H4 (cell line): Measurements from ENCODE around the gene LCAT. TPM values are rescaled to one million over a fixed set of nuclear protein-coding genes. Genes with fewer than 3 reads are reported as not detected.
"Not testable (repeated sequence)": the region's sequence is repeated elsewhere in the genome, so short reads cannot be mapped to it uniquely, and the experiment has no call there.

Experiments used
- DNase-seq: peaks from one replicate; pipeline ENCODE4 v3.0.0-alpha.2; 2015; ENCODE audit warnings: low spot score
- total RNA-seq: library from RNA; depleted of rRNA; stranded (reverse); fragments of >200 nt; shearing (Covaris generic); gene quantifications from 2 replicates; pipeline ENCODE4 v1.2.3, GENCODE V29; 2014; rRNA removed

LCAT gene, protein sequence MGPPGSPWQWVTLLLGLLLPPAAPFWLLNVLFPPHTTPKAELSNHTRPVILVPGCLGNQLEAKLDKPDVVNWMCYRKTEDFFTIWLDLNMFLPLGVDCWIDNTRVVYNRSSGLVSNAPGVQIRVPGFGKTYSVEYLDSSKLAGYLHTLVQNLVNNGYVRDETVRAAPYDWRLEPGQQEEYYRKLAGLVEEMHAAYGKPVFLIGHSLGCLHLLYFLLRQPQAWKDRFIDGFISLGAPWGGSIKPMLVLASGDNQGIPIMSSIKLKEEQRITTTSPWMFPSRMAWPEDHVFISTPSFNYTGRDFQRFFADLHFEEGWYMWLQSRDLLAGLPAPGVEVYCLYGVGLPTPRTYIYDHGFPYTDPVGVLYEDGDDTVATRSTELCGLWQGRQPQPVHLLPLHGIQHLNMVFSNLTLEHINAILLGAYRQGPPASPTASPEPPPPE
- 1.1 TPM in 1 of 2 replicates, not detected in the other for total RNA-seq

DNA sequence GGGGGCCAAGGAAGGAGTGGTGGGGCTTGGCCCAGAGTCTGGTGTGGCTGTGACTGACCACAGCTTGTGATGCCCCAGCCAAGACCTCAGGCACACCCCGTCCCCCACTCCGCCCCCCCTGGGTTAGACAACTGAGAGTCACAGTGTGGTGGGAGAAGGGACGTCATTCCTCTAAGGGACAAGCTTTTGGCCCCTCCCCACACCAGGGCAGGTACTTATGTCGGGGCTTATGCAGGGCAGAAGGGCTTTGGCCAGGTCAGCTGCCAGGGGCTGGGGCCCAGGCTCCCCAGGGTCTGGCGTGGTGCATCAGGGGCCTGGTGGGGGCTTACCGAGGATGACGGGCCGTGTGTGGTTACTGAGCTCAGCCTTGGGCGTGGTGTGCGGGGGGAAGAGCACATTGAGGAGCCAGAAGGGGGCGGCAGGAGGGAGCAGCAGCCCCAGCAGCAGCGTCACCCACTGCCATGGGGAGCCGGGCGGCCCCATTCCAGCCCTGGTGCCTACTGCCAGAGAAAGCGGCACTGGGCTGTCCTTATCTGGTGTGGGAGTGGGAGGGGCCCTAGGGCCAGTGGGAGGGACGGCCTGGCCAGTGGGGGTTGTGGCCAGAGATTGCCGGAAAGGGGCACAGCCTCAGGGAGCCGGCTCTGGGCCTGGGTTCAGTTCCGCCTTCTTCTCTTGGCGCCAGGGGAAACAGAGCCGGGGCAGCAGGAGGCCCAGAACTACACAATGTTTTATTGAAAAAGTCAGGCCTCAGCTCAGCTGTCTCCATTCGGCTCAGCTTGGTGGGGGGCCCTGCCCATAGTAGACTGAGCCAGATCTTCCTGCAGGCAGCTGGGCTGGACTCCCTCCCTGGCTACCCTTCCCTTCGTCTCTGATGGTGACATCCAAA, at the start of gene LCAT:
Gene LCAT, minus strand, starts transcription at position 502 of the 886 bp plus-strand sequence. Its CDS starts 19 bp downstream, at position 483.
- no peak for DNase-seq

GRCh38 chr16:67993207-67994039, 49.5 kb upstream of the LCAT start:
- DNase-seq = peak; percentile 32

- no peak for DNase-seq
Measured at GRCh38 chr16:67992661-67993206, 48.8 kb upstream of the LCAT start.

DNA sequence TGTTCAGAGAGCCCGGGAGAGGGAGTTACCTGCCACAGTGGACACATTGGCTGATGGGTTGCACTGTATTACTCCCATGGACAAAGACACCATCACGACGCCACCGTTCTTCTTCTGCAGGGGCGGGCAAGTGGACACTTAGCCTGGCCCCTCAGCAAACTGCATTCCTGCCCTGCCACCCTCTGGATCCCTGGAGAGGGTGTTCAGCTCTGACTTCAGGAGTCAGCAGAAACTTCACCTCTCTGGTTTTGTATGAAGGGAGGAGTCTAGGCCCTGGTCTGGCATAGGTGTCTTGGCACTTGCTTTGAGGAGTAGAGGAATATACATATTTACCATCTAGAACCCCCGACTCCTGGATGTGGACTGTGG, 46.1 kb upstream of the LCAT start:
- DNase-seq = no peak

- no peak for DNase-seq
Measured at GRCh38 chr16:67989322-67990017, 45.5 kb upstream of the LCAT start.

DNA sequence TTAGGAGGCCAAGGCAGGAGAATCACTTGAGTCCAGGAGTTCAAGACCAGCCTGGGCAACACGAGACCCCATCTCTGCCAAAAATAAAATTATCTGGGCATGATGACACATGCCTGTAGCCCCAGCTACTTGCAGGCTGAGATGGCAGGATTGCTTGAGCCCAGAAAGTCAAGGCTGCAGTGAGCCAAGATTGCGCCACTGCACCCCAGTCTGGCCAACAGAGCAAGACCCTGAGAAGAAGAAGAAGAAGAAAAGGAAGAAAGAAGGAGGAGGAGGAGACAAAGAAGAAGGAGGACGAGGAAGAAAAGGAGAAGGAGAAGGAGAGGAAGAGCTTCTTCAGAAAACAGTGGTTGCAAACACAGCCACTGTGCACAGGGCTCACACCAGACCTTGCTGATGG, 44.8 kb upstream of the LCAT start:
- DNase-seq = no peak

DNA sequence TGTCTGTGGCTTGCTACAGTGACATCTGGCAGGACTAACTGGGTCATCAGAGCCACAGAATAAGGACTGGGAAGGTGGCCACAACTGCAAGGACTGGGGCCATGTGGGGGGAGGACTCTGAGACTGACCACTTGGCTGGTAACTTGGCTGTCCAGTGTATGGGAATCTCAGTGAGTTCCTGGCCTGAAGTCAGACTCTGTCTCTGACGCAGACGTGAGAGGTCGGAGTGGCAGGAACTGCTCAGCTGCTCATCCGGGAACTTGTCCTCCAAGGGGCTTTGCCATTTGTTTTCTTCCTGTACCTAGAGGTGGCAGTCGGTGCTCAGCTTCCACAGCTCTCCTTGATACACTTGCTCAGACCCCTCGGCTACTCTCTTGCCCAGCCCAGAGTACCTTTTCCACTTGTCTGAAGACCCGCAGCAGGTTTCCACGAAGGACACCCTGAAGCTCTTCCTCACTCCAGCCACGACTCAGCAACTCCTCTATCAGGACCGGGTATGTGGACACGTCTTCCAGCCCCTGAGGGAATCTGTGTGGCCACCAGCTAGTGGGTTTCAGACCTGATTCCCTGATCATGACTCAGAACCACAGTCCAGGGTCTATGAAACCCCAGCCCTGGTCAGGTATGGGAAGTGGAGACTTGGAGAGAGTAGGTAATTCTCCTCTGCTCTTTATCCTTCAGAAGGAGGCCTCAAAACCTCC, 43.7 kb upstream of the LCAT start:
- no peak for DNase-seq

- no peak for DNase-seq
Measured at GRCh38 chr16:67986949-67987348, 43.0 kb upstream of the LCAT start.

- no peak for DNase-seq
Measured at GRCh38 chr16:67982011-67982696, 38.2 kb upstream of the LCAT start.

DNA sequence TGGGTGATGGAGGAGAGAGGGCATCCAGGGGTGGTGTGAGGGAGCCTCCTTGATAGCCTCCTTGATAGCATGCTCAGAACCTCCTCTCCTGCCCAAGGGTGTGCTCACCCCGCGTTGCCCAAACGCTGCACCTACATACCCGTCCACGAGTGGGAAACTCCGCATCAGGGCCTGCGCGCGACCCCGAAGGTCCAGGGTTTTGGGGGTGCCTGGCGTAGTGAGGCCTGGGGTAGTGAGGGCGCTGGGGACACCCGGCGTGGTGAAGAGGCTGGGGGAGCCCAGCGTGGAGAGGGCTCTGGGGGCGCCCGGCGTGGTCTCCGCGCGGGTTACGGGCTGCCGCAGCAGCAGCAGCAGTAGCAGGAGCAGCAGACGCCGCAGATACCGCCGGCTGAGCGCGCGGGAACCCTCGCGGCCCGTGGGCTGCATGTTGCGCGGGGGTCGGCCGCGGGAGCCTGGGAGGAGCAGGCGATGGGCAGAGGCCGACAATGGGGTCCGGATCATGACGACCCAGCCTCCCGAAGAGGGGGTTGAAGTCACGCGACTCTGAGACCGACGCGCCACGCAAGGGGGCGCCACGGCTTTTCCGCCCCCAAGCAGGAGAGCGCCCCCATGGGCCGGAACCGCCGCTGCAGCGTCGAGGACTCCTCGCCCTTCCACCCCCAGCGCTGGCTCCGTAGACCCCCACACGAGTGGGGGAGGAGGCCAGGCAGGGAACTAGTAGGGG, 36.2 kb upstream of the LCAT start, which contains the start of gene DPEP3:
Gene DPEP3, minus strand, starts transcription at position 545 of the 724 bp plus-strand sequence. Its CDS starts 119 bp downstream, at position 426.
- no peak for DNase-seq

GRCh38 chr16:67977469-67978227, 33.7 kb upstream of the LCAT start:
- DNase-seq = no peak

- DNase-seq = no peak
Measured at GRCh38 chr16:67977005-67977404, 33.1 kb upstream of the LCAT start.

GRCh38 chr16:67976205-67976604, 32.3 kb upstream of the LCAT start:
- no peak for DNase-seq

DNA sequence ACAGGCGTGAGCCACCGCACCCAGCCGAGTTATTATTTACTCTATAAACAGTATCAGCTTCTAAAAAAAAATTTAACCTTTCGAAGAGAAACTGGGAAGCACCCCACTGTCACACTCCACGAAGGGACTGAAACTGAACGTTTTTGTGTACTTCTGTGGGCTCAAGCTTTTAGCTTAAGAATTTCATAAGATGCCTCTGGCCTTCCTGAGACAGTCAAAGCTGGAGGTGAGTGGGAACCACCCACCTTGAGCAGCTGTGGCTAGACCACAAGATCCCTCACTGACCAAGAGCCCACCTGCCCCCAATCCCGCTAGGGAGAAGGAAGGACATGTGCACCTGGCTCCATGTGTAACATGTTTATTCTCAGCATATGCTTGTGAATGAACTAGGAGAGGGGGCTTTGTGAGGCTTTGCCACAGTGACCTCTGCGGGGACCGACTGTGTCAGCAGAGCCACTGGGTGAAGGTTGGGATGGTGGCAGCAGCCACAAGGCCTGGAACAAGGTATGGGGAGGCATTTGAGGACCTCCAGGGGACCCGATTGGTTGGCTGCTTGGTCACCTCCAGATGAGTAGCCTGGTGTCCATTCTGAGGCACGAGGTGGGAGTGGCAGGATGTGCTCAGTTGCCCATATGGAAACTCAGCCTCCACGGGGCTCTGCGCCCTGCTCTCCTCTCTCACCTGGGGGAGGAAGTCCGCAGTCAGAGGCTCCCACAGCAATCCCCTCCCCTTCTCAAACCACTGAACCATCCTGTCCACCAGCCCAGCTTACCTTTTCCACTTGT, 31.6 kb upstream of the LCAT start:
- no peak for DNase-seq

- not testable (repeated sequence) for DNase-seq
Measured at GRCh38 chr16:67972285-67972684, 28.4 kb upstream of the LCAT start.

- DNase-seq = no peak
Measured at GRCh38 chr16:67971111-67971510, 27.2 kb upstream of the LCAT start.
